GM12878 (cell line): ENCODE data around the gene GOLGA8M. TPM values are rescaled to one million over a fixed set of nuclear protein-coding genes. Genes with fewer than 3 reads are reported as not detected.
"Not testable (repeated sequence)": the region's sequence is repeated elsewhere in the genome, so short reads cannot be mapped to it uniquely, and the experiment has no call there.

Source experiments
- ATAC-seq: fragments of 200-7000 bp; cut with Tn5 transposase; 3 replicates; pipeline ENCODE4 v1.9.1; 2020; ENCODE audit warnings: mild to moderate bottlenecking, moderate library complexity
- BruUV-seq: library from RNA; stranded (reverse); fragments of 400-500 nt; replicated peaks from 2 replicates; lab custom pipeline; 2021; lab: Mats Ljungman, UMichigan
- CTCF ChIA-PET: fragments of 300-600 bp; sonication (Branson Sonifier 250); formaldehyde crosslinking; extraction: SDS; loops from one replicate; lab custom pipeline; 2021; ENCODE audit warnings: inconsistent platforms; lab: Yijun Ruan, JAX
- POLR2A ChIA-PET: fragments of 350-600 bp; formaldehyde crosslinking; extraction: SDS; loops from one replicate; lab custom pipeline; 2021; ENCODE audit warnings: inconsistent platforms; lab: Charles Lee
- RAD21 ChIA-PET: fragments of 300-600 bp; sonication (Branson Sonifier 250); formaldehyde crosslinking; loops from one replicate; lab custom pipeline; 2023; ENCODE audit warnings: antibody characterized with exemption; ENCODE audit not compliant: unreplicated experiment; lab: Charles Lee
- SMC1A ChIA-PET: fragments of 300-600 bp; sonication (Branson Sonifier 250); formaldehyde crosslinking; loops from one replicate; lab custom pipeline; 2023; ENCODE audit not compliant: unreplicated experiment, uncharacterized antibody; lab: Charles Lee
- DNase-seq: peaks from one replicate; pipeline ENCODE4 v3.0.0-alpha.2; 2011; ENCODE audit warnings: low read depth, low spot score
- FAIRE-seq: peaks from 3 replicates; lab custom pipeline; 2011; peaks lifted over from hg19 to GRCh38; lab: Jason Lieb, UNC
- H2AFZ ChIP-seq: 2 replicates; pipeline ENCODE4 v1.6.0; 2011; ENCODE audit warnings: low read depth, low read length, control low read depth; ENCODE audit not compliant: control insufficient read depth
- H3K27ac ChIP-seq: 2 replicates; pipeline ENCODE4 v1.5.1; 2011; ENCODE audit warnings: control low read depth; ENCODE audit not compliant: control insufficient read depth, insufficient read depth
- H3K27me3 ChIP-seq, 2 experiments: replicated peaks in 1 of 2; 2 replicates each; pipeline versions ENCODE4 v1.6.0 to v1.6.1; 2011; ENCODE audit warnings: low read length in 1 of 2; ENCODE audit not compliant: control insufficient read depth in 2 of 2, insufficient read depth in 2 of 2
- H3K36me3 ChIP-seq, 2 experiments: 2 replicates each; pipeline ENCODE4 v1.5.1; 2011; ENCODE audit warnings: low read length in 1 of 2; ENCODE audit not compliant: control insufficient read depth in 2 of 2, insufficient read depth in 2 of 2
- H3K4me1 ChIP-seq: 2 replicates; pipeline ENCODE4 v1.6.1; 2011; ENCODE audit warnings: mild to moderate bottlenecking, low read length, moderate library complexity, mixed read lengths; ENCODE audit not compliant: control insufficient read depth, insufficient read depth
- H3K4me2 ChIP-seq: 2 replicates; pipeline ENCODE4 v1.6.0; 2011; ENCODE audit warnings: control low read depth; ENCODE audit not compliant: control insufficient read depth, insufficient read depth
- H3K4me3 ChIP-seq: fragments of 200-600 bp; sonication (generic); 2 replicates; pipeline ENCODE4 v1.5.1; 2016
- H3K79me2 ChIP-seq: 2 replicates; pipeline ENCODE4 v1.6.0; 2011; ENCODE audit warnings: low read length; ENCODE audit not compliant: control insufficient read depth, insufficient read depth
- H3K9ac ChIP-seq: 2 replicates; pipeline ENCODE4 v1.8.0; 2011; ENCODE audit warnings: low read length, control low read depth, mixed read lengths; ENCODE audit not compliant: control insufficient read depth, insufficient read depth
- H3K9me3 ChIP-seq: replicated peaks from 3 replicates; pipeline ENCODE4 v1.5.1; 2011; ENCODE audit warnings: mild to moderate bottlenecking, low read length; ENCODE audit not compliant: control insufficient read depth, insufficient read depth
- H4K20me1 ChIP-seq: 2 replicates; pipeline ENCODE4 v1.6.0; 2011; ENCODE audit not compliant: control insufficient read depth, insufficient read depth
- SMAD5 ChIP-seq: IDR thresholded peaks from 2 replicates; pipeline ENCODE4 v1.6.1; 2016; ENCODE audit warnings: antibody characterized with exemption, low read depth
- ZNF217 ChIP-seq: fragments of 450-650 bp; IDR thresholded peaks from 2 replicates; pipeline ENCODE4 v1.6.1; 2017; ENCODE audit warnings: antibody characterized with exemption, mild to moderate bottlenecking
- WGBS: methylation state at CpG from one replicate; pipeline ENCODE4 v1.1.6; 2016; ENCODE audit warnings: low lambda C conversion rate; ENCODE audit not compliant: insufficient replicate concordance, insufficient coverage; ENCODE audit errors: missing lambda C conversion rate; 5-methylcytosine and 5-hydroxymethylcytosine counted together
- in situ Hi-C: fragments of 300-500 bp; cut with MboI; formaldehyde crosslinking; loops from 9 replicates; pipeline ENCODE4 v1.14.3; 2018; ENCODE audit warnings: mixed read lengths
- intact Hi-C: fragments of 100-400 bp; cut with micrococcal nuclease; formaldehyde crosslinking; loops from one replicate; pipeline ENCODE4 v1.14.2; 2022; ENCODE audit not compliant: unreplicated experiment
- polyA plus RNA-seq, 11 experiments: library from polyadenylated mRNA; depleted of rRNA in 4 of 11; unstranded in 6 of 11; stranded (reverse) in 5 of 11; fragments of >200 nt; fragmentation: Nextera tagmentation in 4 of 11; fragmentation: Illumina TruSeq in 1 of 11; extraction: Ambion mirVana in 4 of 11; extraction: Trizol in 1 of 11; gene quantifications; 1 replicate in 1 of 11; 2 replicates in 10 of 11; pipeline versions ENCODE4 v1.2.1 to v1.2.3, GENCODE V29; 2011 to 2016; ENCODE audit warnings: inconsistent platforms in 2 of 11, missing spikeins in 2 of 11, low read depth in 1 of 11
- total RNA-seq, 4 experiments: library from RNA; depleted of rRNA in 3 of 4; stranded (reverse); fragments of >200 nt in 3 of 4; fragmentation: Illumina TruSeq in 1 of 4; extraction: Trizol in 1 of 4; gene quantifications; 2 replicates each; pipeline versions ENCODE4 v1.2.1 to v1.2.3, GENCODE V29; 2013 to 2021

GOLGA8M gene
- total and polyA plus RNA-seq, 10 of the 15 experiments (the other 5 are each of a cell fraction or from before 2014, with no cell fraction given): 0.08 TPM; not detected in 9

GRCh38 chr15:28725556-28725955 is 13.3 kb upstream of the GOLGA8M start (continued):
- TF ChIP-seq ZNF217: no peak
- no peak for TF ChIP-seq SMAD5

- ATAC-seq, H4K20me1 ChIP-seq, CTCF ChIA-PET, H3K4me1 ChIP-seq, H3K9me3 ChIP-seq, H3K4me3 ChIP-seq, POLR2A ChIA-PET, H3K27ac ChIP-seq, H3K79me2 ChIP-seq, H3K27me3 ChIP-seq, DNase-seq, H3K4me2 ChIP-seq, H3K9ac ChIP-seq, SMC1A ChIA-PET, intact Hi-C loops, H2AFZ ChIP-seq, in situ Hi-C loops, RAD21 ChIA-PET, BruUV-seq, FAIRE-seq, H3K36me3 ChIP-seq: not testable (repeated sequence)
- 78% methylated on average over 4 of the region's 5 CpGs for WGBS
Measured at GRCh38 chr15:28723986-28724385, 11.8 kb upstream of the GOLGA8M start.

GRCh38 chr15:28719626-28720025 is 7.4 kb upstream of the GOLGA8M start:
- H3K9me3 ChIP-seq, H4K20me1 ChIP-seq, DNase-seq, in situ Hi-C loops, H3K27ac ChIP-seq, SMC1A ChIA-PET, RAD21 ChIA-PET, ATAC-seq, H3K4me1 ChIP-seq, FAIRE-seq, intact Hi-C loops, H2AFZ ChIP-seq, POLR2A ChIA-PET, H3K36me3 ChIP-seq, H3K27me3 ChIP-seq, H3K4me3 ChIP-seq, H3K4me2 ChIP-seq, H3K9ac ChIP-seq, H3K79me2 ChIP-seq, CTCF ChIA-PET, BruUV-seq: not testable (repeated sequence)
- WGBS: 79% methylated on average over 4 of the region's 4 CpGs

- RAD21 ChIA-PET, H3K79me2 ChIP-seq, H3K36me3 ChIP-seq, BruUV-seq, H4K20me1 ChIP-seq, H3K9me3 ChIP-seq, H3K4me3 ChIP-seq, in situ Hi-C loops, DNase-seq, H3K9ac ChIP-seq, CTCF ChIA-PET, H3K27ac ChIP-seq, H3K4me2 ChIP-seq, intact Hi-C loops, SMC1A ChIA-PET, H2AFZ ChIP-seq, ATAC-seq, POLR2A ChIA-PET, H3K4me1 ChIP-seq, FAIRE-seq, H3K27me3 ChIP-seq: not testable (repeated sequence)
- WGBS: 47% methylated on average over 11 of the region's 11 CpGs
Measured at GRCh38 chr15:28718576-28718975, 6.4 kb upstream of the GOLGA8M start.

GRCh38 chr15:28714176-28714575 is 2.0 kb upstream of the GOLGA8M start:
- WGBS: 61% methylated on average over 4 of the region's 4 CpGs
- H3K4me1 ChIP-seq, intact Hi-C loops, H3K4me2 ChIP-seq, H3K79me2 ChIP-seq, in situ Hi-C loops, H3K9ac ChIP-seq, H3K27me3 ChIP-seq, H3K27ac ChIP-seq, H4K20me1 ChIP-seq, H3K36me3 ChIP-seq, SMC1A ChIA-PET, RAD21 ChIA-PET, FAIRE-seq, H3K9me3 ChIP-seq, CTCF ChIA-PET, POLR2A ChIA-PET, BruUV-seq, H2AFZ ChIP-seq, ATAC-seq, H3K4me3 ChIP-seq, DNase-seq: not testable (repeated sequence)
